CD4-positive, alpha-beta T cell treated with Interleukin-2 at 100 ng/mL for 4 hours (primary cell): ENCODE measurements around the gene DCLK3.

ENCODE experiments used
- DNase-seq: peaks from one replicate; pipeline ENCODE4 v3.0.0-alpha.2; 2020; ENCODE audit warnings: low spot score

The DCLK3 gene

DNA sequence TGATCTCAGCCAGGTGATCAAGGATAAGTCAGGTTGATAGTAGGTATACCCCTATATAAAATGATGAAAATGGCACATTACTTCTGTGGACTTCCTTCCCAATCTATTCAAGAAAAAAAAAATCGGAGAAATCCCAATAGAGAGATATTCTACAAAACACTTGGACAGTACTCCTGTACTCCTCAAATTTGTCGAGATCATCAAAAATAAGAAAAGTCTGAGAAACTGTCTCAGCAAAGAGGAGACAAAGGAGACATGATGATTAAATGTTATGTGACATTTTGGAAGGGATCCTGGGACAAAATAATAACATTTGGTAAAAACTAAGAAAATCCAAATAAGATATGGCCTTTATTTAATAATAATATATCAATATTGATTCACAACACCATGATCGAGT, 94.6 kb downstream of the DCLK3 start:
- no peak for DNase-seq

DNA sequence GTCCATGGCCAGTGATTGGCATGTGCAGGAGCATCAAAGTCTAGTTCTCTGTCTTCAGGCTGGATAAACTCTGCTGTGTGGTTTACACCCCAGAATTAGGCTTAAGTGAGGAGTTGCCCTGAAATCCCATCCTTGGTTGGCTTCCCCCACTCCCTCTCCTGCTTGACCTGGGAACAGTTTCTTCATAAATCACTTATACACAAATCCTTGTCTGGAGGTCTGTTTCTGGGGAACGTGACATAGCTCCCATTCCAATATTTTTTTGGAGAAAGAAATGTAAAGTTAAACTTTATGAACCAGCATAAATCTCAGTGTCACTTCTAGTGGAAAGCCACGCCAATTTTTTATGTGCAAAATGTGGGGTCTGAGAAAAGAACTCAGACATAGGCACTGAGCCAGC, 98.2 kb downstream of the DCLK3 start:
- no peak for DNase-seq

DNA sequence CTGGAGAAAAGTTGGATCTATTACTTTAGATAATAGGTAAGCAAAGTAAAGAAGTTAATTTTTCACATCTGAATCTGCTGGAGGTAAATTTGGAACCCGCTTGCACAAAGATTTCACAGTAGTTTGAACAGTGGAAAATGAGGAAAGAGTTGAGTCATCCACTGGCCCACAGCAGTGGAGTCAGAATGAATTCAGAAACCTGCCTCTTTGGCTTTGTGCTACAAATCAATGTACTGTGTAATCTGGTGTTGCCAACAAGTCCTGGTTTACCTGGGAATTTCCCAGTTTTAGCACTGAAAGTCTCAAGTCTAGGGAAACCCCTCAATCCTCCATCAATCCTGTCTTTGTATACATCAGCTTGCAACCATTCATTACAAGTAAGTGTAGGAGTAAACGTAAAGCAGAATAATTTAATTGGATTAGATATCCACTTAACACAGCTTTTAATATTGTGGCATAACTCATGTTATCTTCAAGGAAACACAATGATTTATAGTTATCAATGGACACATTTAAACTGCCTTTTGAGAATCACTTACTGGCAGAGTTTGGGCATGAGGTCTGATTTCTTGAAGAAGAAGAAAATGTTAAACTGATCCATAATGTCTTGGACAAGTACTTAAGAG, 100.6 kb downstream of the DCLK3 start:
- DNase-seq = no peak

DNA sequence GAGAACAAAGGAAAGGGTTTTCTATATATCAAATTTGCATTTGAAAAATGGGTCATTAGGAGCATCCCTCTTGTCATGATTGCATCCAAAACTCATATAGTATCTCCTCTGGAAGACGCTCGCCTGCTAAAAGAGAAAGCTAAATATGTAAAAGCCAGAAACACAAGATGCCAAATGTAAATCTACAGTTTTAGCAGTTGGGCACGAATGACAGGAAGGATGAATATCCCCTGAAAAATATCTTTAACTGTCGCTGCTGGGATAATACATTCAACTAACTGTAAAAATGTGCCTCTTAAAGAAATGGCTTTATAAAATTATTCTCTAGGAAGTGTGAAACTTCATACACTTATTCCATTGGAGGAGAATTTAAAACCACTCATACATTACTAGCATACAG, 101.7 kb downstream of the DCLK3 start:
- no peak for DNase-seq
